Activated CD4-positive, alpha-beta T cell treated with anti-CD3 and anti-CD28 coated beads, Interleukin-2, Interleukin-6, amounts not matched to agents 100 ng/mL and 50 ng/mL, durations not matched to agents 16 hours and 8 hours (primary cell): ENCODE measurements around the gene CFAP161.
A peak's percentile ranks its signal among the peaks of the same experiment; 100 is the strongest.

Experiments
- DNase-seq: peaks from one replicate; pipeline ENCODE4 v3.0.0-alpha.2; 2020

CFAP161 gene

GRCh38 chr15:81160312-81161159 lies 26.5 kb downstream of the CFAP161 start:
- no peak for DNase-seq

GRCh38 chr15:81161160-81161673 lies 27.1 kb downstream of the CFAP161 start:
- DNase-seq = no peak

GRCh38 chr15:81161851-81162250 lies 27.8 kb downstream of the CFAP161 start:
- DNase-seq = peak; percentile 8

- no peak for DNase-seq
These were observed 30.1 kb downstream of the CFAP161 start for GRCh38 chr15:81163961-81164800.

- no peak for DNase-seq
These were observed 31.5 kb downstream of the CFAP161 start for GRCh38 chr15:81165535-81165934.

- DNase-seq = no peak
These were observed 32.7 kb downstream of the CFAP161 start for GRCh38 chr15:81166636-81167305.

- no peak for DNase-seq
These were observed 34.1 kb downstream of the CFAP161 start for GRCh38 chr15:81168131-81168526.

GRCh38 chr15:81168644-81169043 lies 34.6 kb downstream of the CFAP161 start:
- DNase-seq = no peak

GRCh38 chr15:81170511-81170910 lies 36.4 kb downstream of the CFAP161 start:
- DNase-seq = no peak

- DNase-seq = no peak
These were observed 37.2 kb downstream of the CFAP161 start for GRCh38 chr15:81171286-81171685.

- no peak for DNase-seq
These were observed 40.2 kb downstream of the CFAP161 start for GRCh38 chr15:81174125-81174791.

GRCh38 chr15:81174792-81175327 lies 40.8 kb downstream of the CFAP161 start:
- no peak for DNase-seq

GRCh38 chr15:81175496-81175895 lies 41.4 kb downstream of the CFAP161 start:
- no peak for DNase-seq

- no peak for DNase-seq
These were observed 42.3 kb downstream of the CFAP161 start for GRCh38 chr15:81176291-81176893.

GRCh38 chr15:81178365-81178764 lies 44.3 kb downstream of the CFAP161 start:
- DNase-seq = no peak

- DNase-seq = no peak
These were observed 47.1 kb downstream of the CFAP161 start for GRCh38 chr15:81181220-81181619.

GRCh38 chr15:81182031-81182755 lies 48.1 kb downstream of the CFAP161 start:
- no peak for DNase-seq

- no peak for DNase-seq
These were observed 48.8 kb downstream of the CFAP161 start for GRCh38 chr15:81182756-81183438.

GRCh38 chr15:81183439-81183775 lies 49.3 kb downstream of the CFAP161 start:
- no peak for DNase-seq

- DNase-seq = no peak
These were observed 50.1 kb downstream of the CFAP161 start for GRCh38 chr15:81184188-81184587.
